ENCODE results near the gene LRRC2. TPM values are rescaled to one million over a fixed set of nuclear protein-coding genes. Genes with fewer than 3 reads are reported as not detected.

LRRC2 gene
- total and polyA plus RNA-seq, 9 of the 15 experiments (the other 6 are each of a cell fraction or from before 2014, with no cell fraction given): 0.01 to 0.04 (median 0.03) TPM; not detected in 5

DNA sequence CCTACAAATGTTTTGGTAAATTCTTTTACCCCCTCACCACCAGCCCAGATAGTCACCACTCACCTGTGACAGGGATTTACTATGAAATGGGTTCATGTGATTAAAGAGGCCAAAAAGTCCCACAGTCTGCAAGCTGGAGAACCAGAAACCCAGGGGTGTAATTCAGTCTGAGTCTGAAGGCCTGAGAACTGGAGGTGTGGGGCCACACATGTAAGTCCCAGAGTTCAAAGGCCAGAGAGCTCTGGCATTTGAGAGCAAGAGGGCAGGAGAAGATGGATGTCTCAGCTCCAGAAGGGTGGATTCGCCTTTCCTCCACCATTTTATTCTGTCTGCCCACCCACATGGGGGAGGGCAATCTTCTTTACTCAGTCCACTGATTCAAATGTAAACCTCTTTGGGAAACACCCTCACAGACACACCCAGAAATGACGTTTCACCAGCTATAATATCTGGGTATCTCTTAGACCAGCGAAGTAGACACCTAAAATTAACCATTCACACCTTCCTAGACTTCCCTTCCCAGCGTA lies 56.4 kb downstream of the LRRC2 start (continued):
- TF ChIP-seq MAZ (CRISPR knock-in tag; conservative IDR thresholded peaks at IDR 0.05 in 1 of 2, IDR thresholded peaks at IDR 0.05 in 1 of 2): peak; percentile 7 to 16; a peak in 1 of 4 replicates
- no peak for TF ChIP-seq TAF9B (IDR thresholded peaks at IDR 0.05; ENCODE audit: partially characterized antibody)
- no peak for TF ChIP-seq JUNB (CRISPR knock-in tag; conservative IDR thresholded peaks at IDR 0.05)
- TF ChIP-seq, protein P1, sequence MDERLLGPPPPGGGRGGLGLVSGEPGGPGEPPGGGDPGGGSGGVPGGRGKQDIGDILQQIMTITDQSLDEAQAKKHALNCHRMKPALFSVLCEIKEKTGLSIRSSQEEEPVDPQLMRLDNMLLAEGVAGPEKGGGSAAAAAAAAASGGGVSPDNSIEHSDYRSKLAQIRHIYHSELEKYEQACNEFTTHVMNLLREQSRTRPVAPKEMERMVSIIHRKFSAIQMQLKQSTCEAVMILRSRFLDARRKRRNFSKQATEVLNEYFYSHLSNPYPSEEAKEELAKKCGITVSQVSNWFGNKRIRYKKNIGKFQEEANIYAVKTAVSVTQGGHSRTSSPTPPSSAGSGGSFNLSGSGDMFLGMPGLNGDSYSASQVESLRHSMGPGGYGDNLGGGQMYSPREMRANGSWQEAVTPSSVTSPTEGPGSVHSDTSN (CRISPR knock-in tag; IDR thresholded peaks at IDR 0.05; ENCODE audit: low read depth): no peak
- TF ChIP-seq, protein P1 (tag; conservative IDR thresholded peaks at IDR 0.05; ENCODE audit: low read depth): no peak
- peak; percentile 54 for TF ChIP-seq CCNT2 (IDR thresholded peaks at IDR 0.05; ENCODE audit: borderline replicate concordance, extremely low read depth, insufficient read length, low read depth, low read length)
- TF ChIP-seq, protein P2, sequence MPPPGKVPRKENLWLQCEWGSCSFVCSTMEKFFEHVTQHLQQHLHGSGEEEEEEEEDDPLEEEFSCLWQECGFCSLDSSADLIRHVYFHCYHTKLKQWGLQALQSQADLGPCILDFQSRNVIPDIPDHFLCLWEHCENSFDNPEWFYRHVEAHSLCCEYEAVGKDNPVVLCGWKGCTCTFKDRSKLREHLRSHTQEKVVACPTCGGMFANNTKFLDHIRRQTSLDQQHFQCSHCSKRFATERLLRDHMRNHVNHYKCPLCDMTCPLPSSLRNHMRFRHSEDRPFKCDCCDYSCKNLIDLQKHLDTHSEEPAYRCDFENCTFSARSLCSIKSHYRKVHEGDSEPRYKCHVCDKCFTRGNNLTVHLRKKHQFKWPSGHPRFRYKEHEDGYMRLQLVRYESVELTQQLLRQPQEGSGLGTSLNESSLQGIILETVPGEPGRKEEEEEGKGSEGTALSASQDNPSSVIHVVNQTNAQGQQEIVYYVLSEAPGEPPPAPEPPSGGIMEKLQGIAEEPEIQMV (tag; conservative IDR thresholded peaks at IDR 0.05; ENCODE audit: low read depth): peak; percentile 50; the same call in 1 of the 2 replicates
- no peak for TF ChIP-seq C11orf30 (IDR thresholded peaks at IDR 0.05; ENCODE audit: low read depth)
- TF ChIP-seq, protein P3, sequence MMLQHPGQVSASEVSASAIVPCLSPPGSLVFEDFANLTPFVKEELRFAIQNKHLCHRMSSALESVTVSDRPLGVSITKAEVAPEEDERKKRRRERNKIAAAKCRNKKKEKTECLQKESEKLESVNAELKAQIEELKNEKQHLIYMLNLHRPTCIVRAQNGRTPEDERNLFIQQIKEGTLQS (IDR thresholded peaks at IDR 0.05): no peak
- TF ChIP-seq, protein P3 (CRISPR knock-in tag; conservative IDR thresholded peaks at IDR 0.05): no peak
- no peak for TF ChIP-seq PCBP1 (IDR thresholded peaks at IDR 0.05; ENCODE audit: low read depth, low read length, poor library complexity, severe bottlenecking)
- no peak for TF ChIP-seq NFIC (IDR thresholded peaks at IDR 0.05)
- TF ChIP-seq NFXL1 (CRISPR knock-in tag; IDR thresholded peaks at IDR 0.05): no peak
- TF ChIP-seq RBM15 (IDR thresholded peaks at IDR 0.05; ENCODE audit: insufficient read depth, low read length): no peak
- TF ChIP-seq NFATC3 (IDR thresholded peaks at IDR 0.05): 0 out of 2 replicates have a peak, but pooled peaks have one; percentile 45
- TF ChIP-seq ZNF445 (CRISPR knock-in tag; IDR thresholded peaks at IDR 0.05; ENCODE audit: low read depth): no peak
- TF ChIP-seq, protein P4, sequence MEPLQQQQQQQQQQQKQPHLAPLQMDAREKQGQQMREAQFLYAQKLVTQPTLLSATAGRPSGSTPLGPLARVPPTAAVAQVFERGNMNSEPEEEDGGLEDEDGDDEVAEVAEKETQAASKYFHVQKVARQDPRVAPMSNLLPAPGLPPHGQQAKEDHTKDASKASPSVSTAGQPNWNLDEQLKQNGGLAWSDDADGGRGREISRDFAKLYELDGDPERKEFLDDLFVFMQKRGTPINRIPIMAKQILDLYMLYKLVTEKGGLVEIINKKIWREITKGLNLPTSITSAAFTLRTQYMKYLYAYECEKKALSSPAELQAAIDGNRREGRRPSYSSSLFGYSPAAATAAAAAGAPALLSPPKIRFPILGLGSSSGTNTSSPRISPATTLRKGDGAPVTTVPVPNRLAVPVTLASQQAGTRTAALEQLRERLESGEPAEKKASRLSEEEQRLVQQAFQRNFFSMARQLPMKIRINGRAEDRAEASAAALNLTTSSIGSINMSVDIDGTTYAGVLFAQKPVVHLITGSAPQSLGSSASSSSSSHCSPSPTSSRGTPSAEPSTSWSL (CRISPR knock-in tag; IDR thresholded peaks at IDR 0.05; ENCODE audit: borderline replicate concordance): no peak
- TF ChIP-seq, protein P5, sequence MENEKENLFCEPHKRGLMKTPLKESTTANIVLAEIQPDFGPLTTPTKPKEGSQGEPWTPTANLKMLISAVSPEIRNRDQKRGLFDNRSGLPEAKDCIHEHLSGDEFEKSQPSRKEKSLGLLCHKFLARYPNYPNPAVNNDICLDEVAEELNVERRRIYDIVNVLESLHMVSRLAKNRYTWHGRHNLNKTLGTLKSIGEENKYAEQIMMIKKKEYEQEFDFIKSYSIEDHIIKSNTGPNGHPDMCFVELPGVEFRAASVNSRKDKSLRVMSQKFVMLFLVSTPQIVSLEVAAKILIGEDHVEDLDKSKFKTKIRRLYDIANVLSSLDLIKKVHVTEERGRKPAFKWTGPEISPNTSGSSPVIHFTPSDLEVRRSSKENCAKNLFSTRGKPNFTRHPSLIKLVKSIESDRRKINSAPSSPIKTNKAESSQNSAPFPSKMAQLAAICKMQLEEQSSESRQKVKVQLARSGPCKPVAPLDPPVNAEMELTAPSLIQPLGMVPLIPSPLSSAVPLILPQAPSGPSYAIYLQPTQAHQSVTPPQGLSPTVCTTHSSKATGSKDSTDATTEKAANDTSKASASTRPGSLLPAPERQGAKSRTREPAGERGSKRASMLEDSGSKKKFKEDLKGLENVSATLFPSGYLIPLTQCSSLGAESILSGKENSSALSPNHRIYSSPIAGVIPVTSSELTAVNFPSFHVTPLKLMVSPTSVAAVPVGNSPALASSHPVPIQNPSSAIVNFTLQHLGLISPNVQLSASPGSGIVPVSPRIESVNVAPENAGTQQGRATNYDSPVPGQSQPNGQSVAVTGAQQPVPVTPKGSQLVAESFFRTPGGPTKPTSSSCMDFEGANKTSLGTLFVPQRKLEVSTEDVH (IDR thresholded peaks at IDR 0.05; ENCODE audit: low read depth, partially characterized antibody): no peak
